ENCODE measurements around the gene TESMIN. TPM values are rescaled to one million over a fixed set of nuclear protein-coding genes. Genes with fewer than 3 reads are reported as not detected.

TESMIN gene
- total RNA-seq, 1 experiment from 2014 or later: 45.2 TPM

DNA sequence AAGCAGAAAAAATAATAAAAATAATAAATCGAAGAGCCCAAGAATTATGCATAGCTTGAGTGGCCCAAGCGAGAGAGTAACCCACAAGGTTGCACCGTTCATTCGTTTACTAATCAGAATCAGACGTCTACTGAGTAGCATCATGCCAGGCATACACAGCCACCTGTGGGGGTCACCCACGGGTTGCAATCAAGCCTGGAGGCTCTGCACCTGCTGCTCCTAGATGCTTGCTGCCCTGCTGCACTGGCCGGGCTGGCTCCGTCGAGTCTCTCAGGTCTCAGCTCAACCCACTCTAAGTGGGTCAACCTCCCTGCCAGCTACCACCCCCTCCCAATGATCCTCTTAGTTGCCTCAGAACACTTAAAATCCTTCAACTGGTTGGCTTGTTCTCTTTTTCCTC is 2.0 kb upstream of the TESMIN start:
- no peaks in the 10 kb centered on the region for H4K20me1 ChIP-seq (ENCODE audit: control insufficient read depth, insufficient read depth, insufficient read length)
- no peaks in the 10 kb centered on the region; the same call in 1 of the 2 replicates for H3K4me1 ChIP-seq (ENCODE audit: insufficient read depth, low read length)
- no peak overlapping the region for H3K27ac Mint-ChIP-seq
- no peak overlapping the region for H3K27ac ChIP-seq (ENCODE audit: insufficient read length, low read depth, low read length)
- no CpG with 5 or more reads among the region's 9 CpGs for WGBS (ENCODE audit: extremely low coverage, insufficient read length, low lambda C conversion rate)
- H2BK120ac ChIP-seq (ENCODE audit: low read depth, low read length, poor library complexity, severe bottlenecking): no peak overlapping the region
- no peak overlapping the region for H3K9ac ChIP-seq (ENCODE audit: extremely low read depth, insufficient read length, low read length)
- H4K91ac ChIP-seq (ENCODE audit: insufficient read length, low read depth, low read length): no peak overlapping the region
- no peak overlapping the region for H3K18ac ChIP-seq (ENCODE audit: insufficient read length, low read depth, low read length)
- H3K9me3 Mint-ChIP-seq: no peaks in the 10 kb centered on the region; a peak in 1 of 5 replicates
- TF ChIP-seq, protein P1, sequence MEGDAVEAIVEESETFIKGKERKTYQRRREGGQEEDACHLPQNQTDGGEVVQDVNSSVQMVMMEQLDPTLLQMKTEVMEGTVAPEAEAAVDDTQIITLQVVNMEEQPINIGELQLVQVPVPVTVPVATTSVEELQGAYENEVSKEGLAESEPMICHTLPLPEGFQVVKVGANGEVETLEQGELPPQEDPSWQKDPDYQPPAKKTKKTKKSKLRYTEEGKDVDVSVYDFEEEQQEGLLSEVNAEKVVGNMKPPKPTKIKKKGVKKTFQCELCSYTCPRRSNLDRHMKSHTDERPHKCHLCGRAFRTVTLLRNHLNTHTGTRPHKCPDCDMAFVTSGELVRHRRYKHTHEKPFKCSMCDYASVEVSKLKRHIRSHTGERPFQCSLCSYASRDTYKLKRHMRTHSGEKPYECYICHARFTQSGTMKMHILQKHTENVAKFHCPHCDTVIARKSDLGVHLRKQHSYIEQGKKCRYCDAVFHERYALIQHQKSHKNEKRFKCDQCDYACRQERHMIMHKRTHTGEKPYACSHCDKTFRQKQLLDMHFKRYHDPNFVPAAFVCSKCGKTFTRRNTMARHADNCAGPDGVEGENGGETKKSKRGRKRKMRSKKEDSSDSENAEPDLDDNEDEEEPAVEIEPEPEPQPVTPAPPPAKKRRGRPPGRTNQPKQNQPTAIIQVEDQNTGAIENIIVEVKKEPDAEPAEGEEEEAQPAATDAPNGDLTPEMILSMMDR (conservative IDR thresholded peaks at IDR 0.05): 0 out of 3 replicates have a peak, but pooled peaks have one; percentile 14
- H3K4me2 ChIP-seq (ENCODE audit: insufficient read depth, insufficient read length, low read length): no peak overlapping the region
- no peak overlapping the region for H2AFZ ChIP-seq (ENCODE audit: low read length)
- H3K56ac ChIP-seq (ENCODE audit: insufficient read length, low read depth, low read length): no peak overlapping the region
- no peak overlapping the region for H3K4ac ChIP-seq (ENCODE audit: low read depth, low read length)
- H3T11ph ChIP-seq (ENCODE audit: low read length): no peak overlapping the region
- no peak overlapping the region for H2AK5ac ChIP-seq (ENCODE audit: insufficient read length, low read length)
- no peaks in the 10 kb centered on the region for H3K27me3 ChIP-seq (ENCODE audit: insufficient read depth, low read length)
- H3K79me2 ChIP-seq (ENCODE audit: insufficient read depth, low read length): no peaks in the 10 kb centered on the region; the same call in 1 of the 2 replicates
- 0 out of 5 replicates have a peak overlapping the region, but pooled peaks of 1 of the 2 experiments have one; percentile 14 for H3K4me3 Mint-ChIP-seq
- H3K9me3 ChIP-seq (ENCODE audit: control insufficient read depth, low read depth, low read length): no peaks in the 10 kb centered on the region
- H2BK12ac ChIP-seq (ENCODE audit: insufficient read length, low read depth, low read length): no peak overlapping the region
- H4K8ac ChIP-seq (replicated peaks; ENCODE audit: insufficient read length, low read depth, low read length): no peak overlapping the region
- no peak overlapping the region for H2BK5ac ChIP-seq (ENCODE audit: insufficient read length, low read length)
- 0 out of 2 replicates have a peak, but pooled peaks cover 2% of the 10 kb centered on the region for H3K27me3 Mint-ChIP-seq (ENCODE audit: low read depth)
- no peaks in the 10 kb centered on the region for H3K79me1 ChIP-seq (ENCODE audit: insufficient read depth, low read depth, low read length, poor library complexity, severe bottlenecking)
- no peak overlapping the region for H3K23ac ChIP-seq (ENCODE audit: insufficient read length, low read depth, low read length)
- H3K14ac ChIP-seq (ENCODE audit: insufficient read depth, low read length): no peak overlapping the region
- DNase-seq: no peak
- no peak overlapping the region for H2BK20ac ChIP-seq (ENCODE audit: low read depth, low read length, poor library complexity, severe bottlenecking)
- H3K36me3 Mint-ChIP-seq (ENCODE audit: insufficient read depth in 1 of 3, low read depth in 3 of 3): peaks cover 2 to 11% (median 7%) of the 10 kb centered on the region in 3 experiments; a peak in 5 of 7 replicates
- peaks cover 13% of the 10 kb centered on the region for H3K23me2 ChIP-seq (ENCODE audit: insufficient read length, low read depth, low read length, poor library complexity, severe bottlenecking)
- H2BK15ac ChIP-seq (ENCODE audit: low read depth, low read length): no peak overlapping the region
- peaks cover 28 to 34% of the 10 kb centered on the region in 2 experiments for H3K4me1 Mint-ChIP-seq
- H4K5ac ChIP-seq (ENCODE audit: insufficient read length, low read depth, low read length): no peak overlapping the region
